ENCODE data around the gene LRRC10B.

LRRC10B gene

GRCh38 chr11:61473370-61474012 is 35.1 kb upstream of the LRRC10B start:
- Histone ChIP-seq H3K27me3 (ENCODE audit: insufficient read depth, low read length) (no peaks in the 10 kb centered on the region), H3K9ac (ENCODE audit: low read length) (no peak overlapping the region), H3K4me3 (ENCODE audit: low read depth, low read length, poor library complexity, severe bottlenecking) (no peak overlapping the region), H2AFZ (ENCODE audit: low read length) (no peak overlapping the region), H4K20me1 (ENCODE audit: insufficient read depth, low read length) (no peaks in the 10 kb centered on the region), H3K36me3 (ENCODE audit: insufficient read depth, low read length) (no peaks in the 10 kb centered on the region; the same call in 1 of the 2 replicates), H3K9me2 (ENCODE audit: low read depth, low read length) (no peaks in the 10 kb centered on the region), H3K27ac (ENCODE audit: low read depth, low read length, poor library complexity, severe bottlenecking) (no peak overlapping the region), H3F3A (ENCODE audit: insufficient read depth, low read length) (no peaks in the 10 kb centered on the region), H3K9me3 (ENCODE audit: low read length) (no peaks in the 10 kb centered on the region), H3K4me1 (ENCODE audit: insufficient read depth, low read length, severe bottlenecking) (no peaks in the 10 kb centered on the region), H3K79me2 (ENCODE audit: insufficient read depth, low read length) (no peaks in the 10 kb centered on the region), H3K4me2 (ENCODE audit: low read length) (no peak overlapping the region)
- TF ChIP-seq EZH2 (IDR thresholded peaks at IDR 0.05; ENCODE audit: borderline replicate concordance, low read length) = no peak
- TF ChIP-seq, protein P1, sequence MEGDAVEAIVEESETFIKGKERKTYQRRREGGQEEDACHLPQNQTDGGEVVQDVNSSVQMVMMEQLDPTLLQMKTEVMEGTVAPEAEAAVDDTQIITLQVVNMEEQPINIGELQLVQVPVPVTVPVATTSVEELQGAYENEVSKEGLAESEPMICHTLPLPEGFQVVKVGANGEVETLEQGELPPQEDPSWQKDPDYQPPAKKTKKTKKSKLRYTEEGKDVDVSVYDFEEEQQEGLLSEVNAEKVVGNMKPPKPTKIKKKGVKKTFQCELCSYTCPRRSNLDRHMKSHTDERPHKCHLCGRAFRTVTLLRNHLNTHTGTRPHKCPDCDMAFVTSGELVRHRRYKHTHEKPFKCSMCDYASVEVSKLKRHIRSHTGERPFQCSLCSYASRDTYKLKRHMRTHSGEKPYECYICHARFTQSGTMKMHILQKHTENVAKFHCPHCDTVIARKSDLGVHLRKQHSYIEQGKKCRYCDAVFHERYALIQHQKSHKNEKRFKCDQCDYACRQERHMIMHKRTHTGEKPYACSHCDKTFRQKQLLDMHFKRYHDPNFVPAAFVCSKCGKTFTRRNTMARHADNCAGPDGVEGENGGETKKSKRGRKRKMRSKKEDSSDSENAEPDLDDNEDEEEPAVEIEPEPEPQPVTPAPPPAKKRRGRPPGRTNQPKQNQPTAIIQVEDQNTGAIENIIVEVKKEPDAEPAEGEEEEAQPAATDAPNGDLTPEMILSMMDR (IDR thresholded peaks at IDR 0.05; ENCODE audit: low read length) = no peak

- no peaks in the 10 kb centered on the region for H4K20me1 ChIP-seq (ENCODE audit: insufficient read depth, low read length)
- no peaks in the 10 kb centered on the region for H3K4me1 ChIP-seq (ENCODE audit: insufficient read depth, low read length, severe bottlenecking)
- no peak overlapping the region for H2AFZ ChIP-seq (ENCODE audit: low read length)
- TF ChIP-seq, protein P1 (IDR thresholded peaks at IDR 0.05; ENCODE audit: low read length) = no peak
- no peak for TF ChIP-seq EZH2 (IDR thresholded peaks at IDR 0.05; ENCODE audit: borderline replicate concordance, low read length)
- H3K4me2 ChIP-seq (ENCODE audit: low read length) = no peak overlapping the region
- no peaks in the 10 kb centered on the region for H3K9me2 ChIP-seq (ENCODE audit: low read depth, low read length)
- no peak overlapping the region for H3K27ac ChIP-seq (ENCODE audit: low read depth, low read length, poor library complexity, severe bottlenecking)
- H3K9ac ChIP-seq (ENCODE audit: low read length) = no peak overlapping the region
- H3K4me3 ChIP-seq (ENCODE audit: low read depth, low read length, poor library complexity, severe bottlenecking) = no peak overlapping the region
- no peaks in the 10 kb centered on the region for H3K79me2 ChIP-seq (ENCODE audit: insufficient read depth, low read length)
- no peaks in the 10 kb centered on the region; the same call in 1 of the 2 replicates for H3K36me3 ChIP-seq (ENCODE audit: insufficient read depth, low read length)
- no peaks in the 10 kb centered on the region for H3K27me3 ChIP-seq (ENCODE audit: insufficient read depth, low read length)
- no peaks in the 10 kb centered on the region for H3F3A ChIP-seq (ENCODE audit: insufficient read depth, low read length)
- no peaks in the 10 kb centered on the region for H3K9me3 ChIP-seq (ENCODE audit: low read length)
Observed at GRCh38 chr11:61474013-61474643, 34.4 kb upstream of the LRRC10B start.

DNA sequence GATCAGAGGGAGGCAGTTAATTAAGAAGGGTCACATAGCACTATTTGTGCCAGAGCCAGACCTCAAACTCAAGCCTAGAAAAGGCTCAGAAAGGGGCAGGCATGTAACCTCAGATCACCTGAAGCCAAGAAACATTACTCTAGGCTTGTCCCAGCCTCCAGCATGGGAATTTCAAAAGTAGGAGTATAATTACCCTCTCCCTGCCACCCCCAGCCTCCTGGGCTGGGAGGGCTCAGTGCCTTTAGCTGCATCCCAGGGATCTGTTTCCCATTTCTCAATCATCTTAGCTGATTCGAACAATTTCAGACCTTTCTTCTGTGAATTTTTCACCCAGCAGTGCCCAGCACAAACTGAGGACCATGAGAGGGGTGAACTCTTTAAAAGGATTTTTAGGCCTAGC is 33.1 kb upstream of the LRRC10B start:
- Histone ChIP-seq H3K27me3 (ENCODE audit: insufficient read depth, low read length) (no peaks in the 10 kb centered on the region), H4K20me1 (ENCODE audit: insufficient read depth, low read length) (no peaks in the 10 kb centered on the region), H3K4me3 (ENCODE audit: low read depth, low read length, poor library complexity, severe bottlenecking) (no peak overlapping the region), H3K27ac (ENCODE audit: low read depth, low read length, poor library complexity, severe bottlenecking) (no peak overlapping the region), H3F3A (ENCODE audit: insufficient read depth, low read length) (no peaks in the 10 kb centered on the region), H3K4me2 (ENCODE audit: low read length) (no peak overlapping the region), H2AFZ (ENCODE audit: low read length) (no peak overlapping the region), H3K79me2 (ENCODE audit: insufficient read depth, low read length) (no peaks in the 10 kb centered on the region), H3K9me2 (ENCODE audit: low read depth, low read length) (no peaks in the 10 kb centered on the region), H3K36me3 (ENCODE audit: insufficient read depth, low read length) (no peaks in the 10 kb centered on the region; the same call in 1 of the 2 replicates), H3K4me1 (ENCODE audit: insufficient read depth, low read length, severe bottlenecking) (no peaks in the 10 kb centered on the region), H3K9ac (ENCODE audit: low read length) (no peak overlapping the region), H3K9me3 (ENCODE audit: low read length) (no peaks in the 10 kb centered on the region)
- TF ChIP-seq, protein P1 (IDR thresholded peaks at IDR 0.05; ENCODE audit: low read length) = no peak
- no peak for TF ChIP-seq EZH2 (IDR thresholded peaks at IDR 0.05; ENCODE audit: borderline replicate concordance, low read length)
